ENCODE data around the gene WDR88.
A peak's percentile ranks its signal among the peaks of the same experiment; 100 is the strongest.
"Not testable (repeated sequence)": the region's sequence is repeated elsewhere in the genome, so short reads cannot be mapped to it uniquely, and the experiment has no call there.

WDR88 gene

GRCh38 chr19:33171222-33171795 lies 39.4 kb downstream of the WDR88 start:
- no peak for DNase-seq (ENCODE audit: low read depth in 2 of 2)

GRCh38 chr19:33171916-33172359 lies 40.0 kb downstream of the WDR88 start:
- no peak for DNase-seq (ENCODE audit: low read depth in 2 of 2)

GRCh38 chr19:33174186-33174585 lies 42.3 kb downstream of the WDR88 start:
- DNase-seq (ENCODE audit: low read depth in 2 of 2), result no peak

- no peak for DNase-seq (ENCODE audit: low read depth in 2 of 2)
Observed at GRCh38 chr19:33175156-33175782, 43.4 kb downstream of the WDR88 start.

GRCh38 chr19:33175886-33176669 lies 44.2 kb downstream of the WDR88 start:
- DNase-seq (ENCODE audit: low read depth in 2 of 2), result peak in 1 of 2 donors; percentile 13

- peak; percentile 96 to 98 for DNase-seq (ENCODE audit: low read depth in 2 of 2)
Observed at GRCh38 chr19:33176670-33177416, 44.9 kb downstream of the WDR88 start.

GRCh38 chr19:33177417-33177979 lies 45.6 kb downstream of the WDR88 start:
- DNase-seq (ENCODE audit: low read depth in 2 of 2), result no peak

GRCh38 chr19:33186431-33187182 lies 54.7 kb downstream of the WDR88 start:
- DNase-seq (ENCODE audit: low read depth in 2 of 2), result no peak

GRCh38 chr19:33187183-33187540 lies 55.2 kb downstream of the WDR88 start:
- no peak for DNase-seq (ENCODE audit: low read depth in 2 of 2)

- no peak for DNase-seq (ENCODE audit: low read depth in 2 of 2)
Observed at GRCh38 chr19:33189453-33189852, 57.5 kb downstream of the WDR88 start.

GRCh38 chr19:33191092-33191491 lies 59.2 kb downstream of the WDR88 start:
- DNase-seq (ENCODE audit: low read depth in 2 of 2), result not testable (repeated sequence)

GRCh38 chr19:33191501-33191900 lies 59.6 kb downstream of the WDR88 start:
- DNase-seq (ENCODE audit: low read depth in 2 of 2), result no peak

GRCh38 chr19:33192010-33192409 lies 60.1 kb downstream of the WDR88 start:
- DNase-seq (ENCODE audit: low read depth in 2 of 2), result no peak

GRCh38 chr19:33193269-33193864 lies 61.5 kb downstream of the WDR88 start:
- DNase-seq (ENCODE audit: low read depth in 2 of 2), result no peak

GRCh38 chr19:33193865-33194362 lies 62.0 kb downstream of the WDR88 start, which contains the start of gene LRP3:
LRP3 (plus strand) TSS chr19:33194330; CDS start chr19:33194786, 456 bp downstream.
- DNase-seq (ENCODE audit: low read depth in 2 of 2), result no peak

- no peak for DNase-seq (ENCODE audit: low read depth in 2 of 2)
Observed at GRCh38 chr19:33194532-33194885, 62.6 kb downstream of the WDR88 start.

GRCh38 chr19:33194886-33195644 lies 63.2 kb downstream of the WDR88 start:
- no peak for DNase-seq (ENCODE audit: low read depth in 2 of 2)

- no peak for DNase-seq (ENCODE audit: low read depth in 2 of 2)
Observed at GRCh38 chr19:33195645-33196347, 63.9 kb downstream of the WDR88 start.
